ENCODE measurements around the gene ITGB1.

ITGB1 gene

DNA sequence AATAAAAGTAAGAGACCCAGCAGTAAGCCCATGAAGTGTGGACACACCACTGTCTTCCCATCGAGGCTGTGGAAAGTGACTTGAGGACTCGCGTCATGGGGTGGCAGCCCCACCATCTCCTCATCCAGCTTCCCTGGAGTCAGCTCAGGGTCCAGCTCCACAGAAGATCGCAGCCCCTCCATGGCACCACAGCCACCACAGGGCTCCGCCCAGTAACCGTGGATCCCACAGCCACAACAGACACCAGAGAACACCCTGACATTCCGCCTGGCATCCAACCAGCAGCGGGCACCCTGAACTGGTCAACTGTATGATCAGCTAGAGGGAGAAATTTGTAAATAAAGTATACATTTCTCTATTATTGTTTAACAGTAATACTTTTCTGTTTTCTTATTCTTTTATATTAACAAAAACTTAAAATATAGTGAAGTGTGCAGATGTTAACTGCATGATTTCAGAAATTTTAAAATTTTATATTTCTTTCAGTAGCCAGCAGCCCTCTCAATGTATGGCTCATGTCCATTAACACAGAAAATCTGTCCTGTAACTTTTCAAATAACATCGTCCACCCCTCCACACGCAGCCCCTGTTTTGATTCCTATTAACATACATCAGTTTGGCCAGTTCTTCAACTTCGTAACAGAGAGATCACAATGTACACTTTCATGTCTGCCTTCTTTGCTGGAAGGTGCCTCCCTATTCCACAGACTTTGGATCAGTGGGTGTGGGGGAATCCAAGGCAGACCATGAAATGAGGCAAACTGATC lies 69.7 kb downstream of the ITGB1 start:
- no peak for DNase-seq (ENCODE audit: low read depth)

GRCh38 chr10:32887481-32887880 lies 70.5 kb downstream of the ITGB1 start:
- DNase-seq (ENCODE audit: low read depth), result no peak

DNA sequence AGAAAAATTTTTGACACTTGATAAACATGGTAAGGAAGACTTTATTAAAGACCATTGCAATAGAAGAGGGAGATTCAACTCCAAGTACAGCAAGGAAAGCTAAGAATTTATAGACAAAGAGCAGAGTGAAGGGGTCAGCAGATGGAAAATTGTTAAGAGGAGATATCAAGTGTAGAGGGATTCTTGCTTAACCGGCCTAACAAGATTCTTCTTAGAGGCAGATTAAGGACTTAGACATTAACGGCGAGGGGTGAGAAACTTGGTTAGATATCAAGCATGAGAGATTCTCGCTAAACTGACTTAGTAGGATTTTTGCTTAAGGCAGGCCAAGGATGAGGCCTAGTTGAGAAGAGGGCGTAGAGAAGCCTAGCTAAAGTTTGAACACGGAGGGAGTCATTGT lies 76.0 kb downstream of the ITGB1 start:
- DNase-seq (ENCODE audit: low read depth), result no peak

DNA sequence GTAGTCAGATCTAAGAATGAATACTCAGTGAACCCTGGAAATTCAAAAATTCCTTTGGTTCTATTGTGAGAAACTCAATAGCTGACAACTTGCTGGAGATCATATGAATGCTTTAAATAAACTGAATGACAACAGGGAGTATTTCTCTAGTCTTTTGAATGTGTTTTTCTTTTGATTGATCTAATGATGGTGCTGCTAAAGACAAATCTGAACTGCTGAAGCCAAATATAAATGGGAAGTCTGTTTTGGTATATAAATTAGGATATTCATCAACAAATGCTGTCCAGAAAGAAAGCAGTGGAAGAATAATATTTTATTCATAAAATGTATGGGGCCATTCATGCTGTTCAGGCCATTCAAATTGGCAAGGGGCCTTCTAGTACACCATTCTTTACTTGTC lies 79.4 kb downstream of the ITGB1 start:
- DNase-seq (ENCODE audit: low read depth), result no peak

DNA sequence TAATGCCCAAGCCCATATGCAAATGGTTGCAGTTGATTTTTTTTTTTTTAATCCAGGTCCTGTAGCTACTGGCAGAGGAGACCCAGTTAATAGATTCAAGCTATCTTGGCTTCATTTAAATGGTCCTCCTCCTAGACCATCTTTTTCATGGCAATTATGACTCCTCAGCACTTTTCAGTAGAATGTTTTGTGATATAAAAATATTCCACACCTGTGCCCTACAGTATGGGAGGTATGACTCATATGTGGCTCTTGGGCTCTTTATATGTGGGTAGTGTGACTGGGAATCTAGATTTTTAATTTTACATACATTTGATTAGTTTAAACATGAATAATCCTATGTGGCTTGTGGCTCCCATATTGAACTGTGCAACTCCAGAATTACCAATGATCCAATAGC lies 80.1 kb downstream of the ITGB1 start:
- DNase-seq (ENCODE audit: low read depth), result no peak

- no peak for DNase-seq (ENCODE audit: low read depth)
Observed at GRCh38 chr10:32865170-32865569, 92.9 kb downstream of the ITGB1 start.

- DNase-seq (ENCODE audit: low read depth), result no peak
Observed at GRCh38 chr10:32854435-32854834, 103.6 kb downstream of the ITGB1 start.

DNA sequence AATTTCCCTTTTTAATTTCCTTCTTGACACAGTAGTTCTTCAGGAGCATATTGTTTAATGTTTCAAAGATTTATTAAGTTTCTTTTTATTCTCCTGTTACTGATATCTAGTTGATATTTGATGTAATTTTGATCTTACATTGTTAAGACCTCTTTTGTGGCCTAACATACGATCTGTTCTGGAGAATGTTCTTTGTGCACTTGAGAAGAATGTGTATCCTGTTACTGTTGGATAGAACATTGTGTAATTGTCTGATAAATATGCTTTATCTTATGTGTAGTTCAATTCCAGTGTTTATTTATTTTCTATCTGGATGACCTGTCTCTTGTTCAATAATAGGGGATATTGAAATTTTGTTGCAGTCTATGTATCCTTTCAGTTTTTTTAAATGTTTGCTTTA lies 106.7 kb downstream of the ITGB1 start:
- DNase-seq (ENCODE audit: low read depth), result no peak
